LNCaP clone FGC (cell line): Measurements from ENCODE around the gene LMO1.

Source experiments
- DNase-seq: peaks from one replicate; pipeline ENCODE4 v3.0.0-alpha.2; 2011; ENCODE audit warnings: low read depth
- H3K4me3 ChIP-seq: 2 replicates; pipeline ENCODE4 v1.5.1; 2011; ENCODE audit warnings: mild to moderate bottlenecking, low read depth, low read length, control low read depth
- CTCF ChIP-seq: IDR thresholded peaks from 2 replicates; pipeline ENCODE4 v1.5.1; 2012; ENCODE audit warnings: mild to moderate bottlenecking; ENCODE audit not compliant: control insufficient read depth, insufficient read depth; ENCODE audit errors: extremely low read depth

The LMO1 gene

GRCh38 chr11:8239040-8239439 is 24.6 kb downstream of the LMO1 start:
- no peak for TF ChIP-seq CTCF
- H3K4me3 ChIP-seq = no peak overlapping the region
- no peak for DNase-seq

- DNase-seq = no peak
- TF ChIP-seq CTCF = no peak
- no peak overlapping the region for H3K4me3 ChIP-seq
Observed at GRCh38 chr11:8237453-8237852, 26.2 kb downstream of the LMO1 start.

DNA sequence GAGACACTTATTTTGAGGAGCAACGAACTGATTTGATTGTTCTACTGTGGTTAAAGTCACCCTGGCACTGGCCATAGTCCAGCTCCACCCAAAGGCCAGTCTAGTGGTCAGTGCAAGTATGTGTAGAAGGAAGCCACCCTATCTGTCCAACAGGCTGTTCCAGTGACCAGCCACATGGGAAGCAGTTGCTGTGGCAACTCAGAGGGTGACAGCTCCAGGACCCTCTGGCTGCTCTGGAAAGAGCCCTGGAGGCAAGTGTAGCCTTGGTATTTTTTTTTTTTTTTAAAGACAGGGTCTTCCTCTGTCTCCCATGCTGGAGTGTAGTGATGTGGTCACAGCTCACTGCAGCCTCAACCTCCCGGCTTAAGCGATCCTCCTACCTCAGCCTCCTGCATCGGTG is 27.8 kb downstream of the LMO1 start:
- no peak for DNase-seq
- TF ChIP-seq CTCF = no peak
- H3K4me3 ChIP-seq = no peak overlapping the region

GRCh38 chr11:8234910-8235309 is 28.8 kb downstream of the LMO1 start:
- H3K4me3 ChIP-seq = no peak overlapping the region
- TF ChIP-seq CTCF = no peak
- no peak for DNase-seq

GRCh38 chr11:8234425-8234821 is 29.3 kb downstream of the LMO1 start:
- H3K4me3 ChIP-seq = no peak overlapping the region
- DNase-seq = no peak
- TF ChIP-seq CTCF = no peak

DNA sequence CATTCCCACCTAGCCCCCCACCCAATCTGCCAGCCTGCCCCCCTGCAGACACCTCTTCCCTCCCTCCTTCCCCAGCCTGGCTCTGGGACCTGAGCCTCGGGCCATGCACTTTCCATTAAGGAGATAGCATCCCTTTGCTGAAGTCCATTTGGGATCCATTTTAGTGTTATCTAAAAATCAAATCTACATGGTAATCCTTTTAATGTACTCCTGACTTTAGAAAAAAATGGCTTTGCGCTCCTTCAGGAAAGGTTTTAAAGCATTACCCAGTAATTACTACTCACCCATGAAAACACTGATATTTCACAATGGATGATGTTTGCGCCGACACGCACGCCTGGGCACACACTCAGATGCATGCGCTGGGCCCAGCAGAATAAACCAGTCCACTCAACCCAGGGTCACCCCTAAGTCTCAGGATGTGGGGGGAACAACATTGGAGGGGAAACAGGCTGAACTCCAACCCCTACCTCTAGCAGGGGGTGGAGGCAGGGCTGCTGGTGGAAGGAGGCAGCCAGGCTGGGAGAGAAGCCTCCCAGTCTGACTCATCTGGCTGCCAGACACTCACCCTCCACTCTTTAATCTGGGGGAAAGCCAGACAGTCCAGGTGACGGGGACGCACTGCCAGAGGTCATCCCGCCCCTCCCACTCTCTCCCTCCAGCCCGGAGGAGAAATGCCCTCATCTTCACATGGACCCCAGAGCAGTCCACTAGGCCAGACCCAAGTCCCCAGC is 29.8 kb downstream of the LMO1 start:
- no peak for DNase-seq
- H3K4me3 ChIP-seq = no peak overlapping the region
- TF ChIP-seq CTCF = no peak
